ENCODE data around the gene ACLY. TPM values are rescaled to one million over a fixed set of nuclear protein-coding genes. Genes with fewer than 3 reads are reported as not detected.

The ACLY gene
- total and polyA plus RNA-seq, 7 experiments from 2014 or later, result 42.7 to 154 (median 67.9) TPM

- CTCF ChIA-PET, result interaction anchor here (0.6 kb wide), 2 partner anchors 192 to 620 kb away, joined by 3 read pairs; no protein-coding TSS in a partner anchor
- DNase-seq, result no peak
- POLR2A ChIA-PET, result interaction anchor here (0.6 kb wide), 1 partner anchor 99 kb away, joined by 3 read pairs; the partner anchor contains the start of gene P3H4
- ATAC-seq, result no peak
- Histone ChIP-seq H3K4me1 (ENCODE audit: control insufficient read depth in 2 of 2, insufficient read depth in 2 of 2, low read length in 2 of 2) (no peaks in the 10 kb centered on the region), H3K27me3 (ENCODE audit: control insufficient read depth in 2 of 2, insufficient read depth in 2 of 2, low read length in 2 of 2) (no peaks in the 10 kb centered on the region), H3K36me3 (ENCODE audit: control insufficient read depth in 2 of 3, insufficient read depth in 3 of 3, low read length in 3 of 3) (peaks cover 9 to 79% (median 22%) of the 10 kb centered on the region in 3 experiments), H3K9me3 (ENCODE audit: control insufficient read depth in 2 of 3, low read length in 3 of 3) (no peaks in the 10 kb centered on the region), H3K27ac (ENCODE audit: low read depth, low read length) (no peak overlapping the region), H3K4me3 (ENCODE audit: low read length) (no peak overlapping the region)
- H3K4me1 Mint-ChIP-seq, result peaks cover 16 to 28% (median 21%) of the 10 kb centered on the region in 7 donors
- H3K36me3 Mint-ChIP-seq, result peaks cover 4 to 55% (median 7%) of the 10 kb centered on the region in 5 donors
- intact Hi-C loops (cut with micrococcal nuclease), result no loop called here
- H3K27ac Mint-ChIP-seq, result peak overlapping the region in 1 of 9 donors; percentile 19
- no peak overlapping the region for H3K4me3 Mint-ChIP-seq
- H3K9me3 Mint-ChIP-seq, result no peaks in the 10 kb centered on the region
- H3K27me3 Mint-ChIP-seq, result no peaks in the 10 kb centered on the region
Observed at GRCh38 chr17:41910701-41911391, 7.9 kb downstream of the ACLY start.

GRCh38 chr17:41909088-41909487 lies 9.7 kb downstream of the ACLY start:
- CTCF ChIA-PET, result interaction anchor here (1.0 kb wide), 1 partner anchor 9 kb away, joined by 4 read pairs; no protein-coding TSS in a partner anchor
- POLR2A ChIA-PET, result no interaction called here
- ATAC-seq (no peak), DNase-seq (no peak)
- H3K4me3 Mint-ChIP-seq, result no peak overlapping the region
- peaks cover 5 to 14% (median 6%) of the 10 kb centered on the region in 7 donors for H3K4me1 Mint-ChIP-seq
- no peaks in the 10 kb centered on the region for H3K9me3 Mint-ChIP-seq
- no peaks in the 10 kb centered on the region for H3K27me3 Mint-ChIP-seq
- no peaks in the 10 kb centered on the region for H3K4me1 ChIP-seq (ENCODE audit: control insufficient read depth in 2 of 2, insufficient read depth in 2 of 2, low read length in 2 of 2)
- H3K36me3 ChIP-seq (ENCODE audit: control insufficient read depth in 2 of 3, insufficient read depth in 3 of 3, low read length in 3 of 3), result peaks cover 19 to 96% (median 36%) of the 10 kb centered on the region in 3 experiments
- no peaks in the 10 kb centered on the region for H3K9me3 ChIP-seq (ENCODE audit: control insufficient read depth in 2 of 3, low read length in 3 of 3)
- H3K27me3 ChIP-seq (ENCODE audit: control insufficient read depth in 2 of 2, insufficient read depth in 2 of 2, low read length in 2 of 2), result no peaks in the 10 kb centered on the region
- H3K4me3 ChIP-seq (ENCODE audit: low read length), result no peak overlapping the region
- peaks cover 4 to 67% (median 7%) of the 10 kb centered on the region in 5 donors for H3K36me3 Mint-ChIP-seq
- intact Hi-C loops (cut with micrococcal nuclease), result no loop called here
- no peak overlapping the region for H3K27ac ChIP-seq (ENCODE audit: low read depth, low read length)
- no peak overlapping the region for H3K27ac Mint-ChIP-seq

- peaks cover 4 to 66% (median 8%) of the 10 kb centered on the region in 5 donors for H3K36me3 Mint-ChIP-seq
- ATAC-seq, result no peak
- peaks cover 0 to 3% (median 2%) of the 10 kb centered on the region in 7 donors for H3K4me1 Mint-ChIP-seq
Observed at GRCh38 chr17:41907633-41908539, 10.9 kb downstream of the ACLY start.

GRCh38 chr17:41907185-41907556 lies 11.6 kb downstream of the ACLY start:
- H3K4me1 Mint-ChIP-seq, result peaks cover 0 to 3% (median 0%) of the 10 kb centered on the region in 7 donors
- ATAC-seq (no peak), DNase-seq (no peak)
- no peak overlapping the region for H3K4me3 Mint-ChIP-seq
- H3K27me3 Mint-ChIP-seq, result no peaks in the 10 kb centered on the region
- peaks cover 0 to 60% (median 9%) of the 10 kb centered on the region in 5 donors for H3K36me3 Mint-ChIP-seq
- no peaks in the 10 kb centered on the region for H3K9me3 ChIP-seq (ENCODE audit: control insufficient read depth in 2 of 3, low read length in 3 of 3)
- H3K4me1 ChIP-seq (ENCODE audit: control insufficient read depth in 2 of 2, insufficient read depth in 2 of 2, low read length in 2 of 2), result no peaks in the 10 kb centered on the region
- intact Hi-C loops (cut with micrococcal nuclease), result no loop called here
- no peaks in the 10 kb centered on the region for H3K9me3 Mint-ChIP-seq
- no peak overlapping the region for H3K27ac Mint-ChIP-seq
- H3K4me3 ChIP-seq (ENCODE audit: low read length), result no peak overlapping the region
- H3K36me3 ChIP-seq (ENCODE audit: control insufficient read depth in 2 of 3, insufficient read depth in 3 of 3, low read length in 3 of 3), result peaks cover 23 to 90% (median 33%) of the 10 kb centered on the region in 3 experiments
- CTCF ChIA-PET, result no interaction called here
- H3K27ac ChIP-seq (ENCODE audit: low read depth, low read length), result no peak overlapping the region
- H3K27me3 ChIP-seq (ENCODE audit: control insufficient read depth in 2 of 2, insufficient read depth in 2 of 2, low read length in 2 of 2), result no peaks in the 10 kb centered on the region
- POLR2A ChIA-PET, result interaction anchor here (0.5 to 0.6 kb wide), 2 partner anchors 53 to 341 kb away, joined by 4 read pairs; no protein-coding TSS in a partner anchor

More at GRCh38 chr17:41907633-41908539, 10.9 kb downstream of the ACLY start:
- Histone ChIP-seq H3K4me1 (ENCODE audit: control insufficient read depth in 2 of 2, insufficient read depth in 2 of 2, low read length in 2 of 2) (no peaks in the 10 kb centered on the region), H3K36me3 (ENCODE audit: control insufficient read depth in 2 of 3, insufficient read depth in 3 of 3, low read length in 3 of 3) (peaks cover 19 to 90% (median 36%) of the 10 kb centered on the region in 3 experiments), H3K4me3 (ENCODE audit: low read length) (no peak overlapping the region), H3K27me3 (ENCODE audit: control insufficient read depth in 2 of 2, insufficient read depth in 2 of 2, low read length in 2 of 2) (no peaks in the 10 kb centered on the region), H3K27ac (ENCODE audit: low read depth, low read length) (no peak overlapping the region), H3K9me3 (ENCODE audit: control insufficient read depth in 2 of 3, low read length in 3 of 3) (no peaks in the 10 kb centered on the region)
- POLR2A ChIA-PET, result interaction anchor here (0.5 to 0.6 kb wide), 3 partner anchors 52 to 433 kb away, joined by 3 to 4 read pairs (median 4); no protein-coding TSS in a partner anchor
- Mint-ChIP-seq H3K27me3 (no peaks in the 10 kb centered on the region), H3K9me3 (no peaks in the 10 kb centered on the region), H3K27ac (peak overlapping the region in 1 of 9 donors; percentile 2), H3K4me3 (no peak overlapping the region)
- DNase-seq, result no peak
- intact Hi-C loops (cut with micrococcal nuclease), result no loop called here
- CTCF ChIA-PET, result interaction anchor here (0.5 kb wide), 1 partner anchor 233 kb away, joined by 3 read pairs; no protein-coding TSS in a partner anchor

- no peaks in the 10 kb centered on the region for H3K9me3 Mint-ChIP-seq
- peak overlapping the region in 1 of 9 donors; percentile 85 for H3K27ac Mint-ChIP-seq
- intact Hi-C loops (cut with micrococcal nuclease), result no loop called here
- no peaks in the 10 kb centered on the region for H3K27me3 Mint-ChIP-seq
- Histone ChIP-seq H3K36me3 (ENCODE audit: control insufficient read depth in 2 of 3, insufficient read depth in 3 of 3, low read length in 3 of 3) (peaks cover 23 to 90% (median 33%) of the 10 kb centered on the region in 3 experiments), H3K4me3 (ENCODE audit: low read length) (no peak overlapping the region), H3K9me3 (ENCODE audit: control insufficient read depth in 2 of 3, low read length in 3 of 3) (no peaks in the 10 kb centered on the region), H3K27me3 (ENCODE audit: control insufficient read depth in 2 of 2, insufficient read depth in 2 of 2, low read length in 2 of 2) (no peaks in the 10 kb centered on the region), H3K27ac (ENCODE audit: low read depth, low read length) (no peak overlapping the region), H3K4me1 (ENCODE audit: control insufficient read depth in 2 of 2, insufficient read depth in 2 of 2, low read length in 2 of 2) (no peaks in the 10 kb centered on the region)
- ATAC-seq (no peak), DNase-seq (no peak)
- ChIA-PET CTCF (no interaction called here), POLR2A (no interaction called here)
- no peak overlapping the region for H3K4me3 Mint-ChIP-seq
- peaks cover 3 to 63% (median 9%) of the 10 kb centered on the region in 5 donors for H3K36me3 Mint-ChIP-seq
- H3K4me1 Mint-ChIP-seq, result peaks cover 0 to 3% (median 0%) of the 10 kb centered on the region in 7 donors
Observed at GRCh38 chr17:41906465-41907184, 12.1 kb downstream of the ACLY start.

- CTCF ChIA-PET, result no interaction called here
- H3K36me3 Mint-ChIP-seq, result peaks cover 9 to 60% (median 12%) of the 10 kb centered on the region in 5 donors
- H3K27ac Mint-ChIP-seq, result no peak overlapping the region
Observed at GRCh38 chr17:41905172-41905571, 13.6 kb downstream of the ACLY start.

More at GRCh38 chr17:41905172-41905571, 13.6 kb downstream of the ACLY start:
- no peaks in the 10 kb centered on the region for H3K27me3 Mint-ChIP-seq
- POLR2A ChIA-PET, result interaction anchor here (0.6 kb wide), 1 partner anchor 16 kb away, joined by 5 read pairs; no protein-coding TSS in a partner anchor
- Histone ChIP-seq H3K4me1 (ENCODE audit: control insufficient read depth in 2 of 2, insufficient read depth in 2 of 2, low read length in 2 of 2) (no peaks in the 10 kb centered on the region), H3K9me3 (ENCODE audit: control insufficient read depth in 2 of 3, low read length in 3 of 3) (no peaks in the 10 kb centered on the region), H3K36me3 (ENCODE audit: control insufficient read depth in 2 of 3, insufficient read depth in 3 of 3, low read length in 3 of 3) (peaks cover 15 to 89% (median 27%) of the 10 kb centered on the region in 3 experiments), H3K27me3 (ENCODE audit: control insufficient read depth in 2 of 2, insufficient read depth in 2 of 2, low read length in 2 of 2) (no peaks in the 10 kb centered on the region), H3K27ac (ENCODE audit: low read depth, low read length) (no peak overlapping the region), H3K4me3 (ENCODE audit: low read length) (no peak overlapping the region)
- no peak for DNase-seq
- no peak for ATAC-seq
- H3K9me3 Mint-ChIP-seq, result no peaks in the 10 kb centered on the region
- no peak overlapping the region for H3K4me3 Mint-ChIP-seq
- intact Hi-C loops (cut with micrococcal nuclease), result no loop called here
- H3K4me1 Mint-ChIP-seq, result peaks cover 0 to 6% (median 0%) of the 10 kb centered on the region in 7 donors

Measured in naive thymus-derived CD4-positive, alpha-beta T cell (primary cell).